Naive thymus-derived CD4-positive, alpha-beta T cell (primary cell): Measurements from ENCODE around the gene PPDPF. TPM values are rescaled to one million over a fixed set of nuclear protein-coding genes. Genes with fewer than 3 reads are reported as not detected.

Experiments
- ATAC-seq: fragments of 150-1000 bp; cut with Tn5 transposase; 2 replicates; pipeline ENCODE4 v1.10.0; 2021; ENCODE audit warnings: mild to moderate bottlenecking, moderate library complexity
- CTCF ChIA-PET: fragments of 350-600 bp; sonication (Branson Sonifier 250); formaldehyde crosslinking; loops from one replicate; lab custom pipeline; 2021; ENCODE audit warnings: antibody characterized with exemption; lab: Charles Lee
- POLR2A ChIA-PET: fragments of 350-600 bp; sonication (Branson Sonifier 250); formaldehyde crosslinking; loops from one replicate; lab custom pipeline; 2021; ENCODE audit warnings: antibody characterized with exemption, inconsistent platforms; lab: Charles Lee
- DNase-seq, 9 donors: peaks; one replicate each; pipeline versions ENCODE4 v3.0.0 to v3.0.0-alpha.2; 2020 to 2022; ENCODE audit warnings: mixed read lengths in 1 of 9
- H3K27ac ChIP-seq: one replicate; pipeline ENCODE4 v1.7.0; 2013; ENCODE audit warnings: mild to moderate bottlenecking, low read depth, low read length, moderate library complexity
- H3K27me3 ChIP-seq, 2 donors: one replicate each; pipeline ENCODE4 v1.7.0; 2013; ENCODE audit warnings: low read length in 2 of 2, mild to moderate bottlenecking in 2 of 2, moderate library complexity in 2 of 2; ENCODE audit not compliant: control insufficient read depth in 2 of 2, insufficient read depth in 2 of 2
- H3K36me3 ChIP-seq, 3 experiments: 1 replicate in 2 of 3; 2 replicates in 1 of 3; pipeline ENCODE4 v1.7.0; 2013; ENCODE audit warnings: low read length in 3 of 3, mild to moderate bottlenecking in 3 of 3, moderate library complexity in 1 of 3; ENCODE audit not compliant: insufficient read depth in 3 of 3, control insufficient read depth in 2 of 3
- H3K4me1 ChIP-seq, 2 donors: one replicate each; pipeline ENCODE4 v1.7.0; 2013; ENCODE audit warnings: low read length in 2 of 2, mild to moderate bottlenecking in 2 of 2, moderate library complexity in 1 of 2; ENCODE audit not compliant: control insufficient read depth in 2 of 2, insufficient read depth in 2 of 2
- H3K4me3 ChIP-seq: 2 replicates; pipeline ENCODE4 v1.7.0; 2013; ENCODE audit warnings: mild to moderate bottlenecking, low read length
- H3K9me3 ChIP-seq, 3 experiments: 1 replicate in 2 of 3; 2 replicates in 1 of 3; pipeline ENCODE4 v1.7.0; 2013; ENCODE audit warnings: low read length in 3 of 3; ENCODE audit not compliant: control insufficient read depth in 2 of 3
- H3K27ac Mint-ChIP-seq, 9 donors: one replicate each; pipeline ENCODE4 v1.8.0; 2020 to 2022; ENCODE audit warnings: mixed read lengths in 9 of 9, mild to moderate bottlenecking in 8 of 9, moderate library complexity in 5 of 9, inconsistent platforms in 2 of 9
- H3K27me3 Mint-ChIP-seq, 5 donors: one replicate each; pipeline ENCODE4 v1.8.0; 2021 to 2022; ENCODE audit warnings: mixed read lengths in 5 of 5, mild to moderate bottlenecking in 1 of 5
- H3K36me3 Mint-ChIP-seq, 5 donors: one replicate each; pipeline ENCODE4 v1.8.0; 2020 to 2022; ENCODE audit warnings: mixed read lengths in 5 of 5, mild to moderate bottlenecking in 3 of 5, inconsistent platforms in 1 of 5
- H3K4me1 Mint-ChIP-seq, 7 donors: one replicate each; pipeline ENCODE4 v1.8.0; 2020 to 2022; ENCODE audit warnings: mixed read lengths in 7 of 7, mild to moderate bottlenecking in 3 of 7, inconsistent platforms in 1 of 7
- H3K4me3 Mint-ChIP-seq, 10 donors: one replicate each; pipeline ENCODE4 v1.8.0; 2020 to 2022; ENCODE audit warnings: mild to moderate bottlenecking in 10 of 10, mixed read lengths in 10 of 10, moderate library complexity in 6 of 10, inconsistent platforms in 2 of 10
- H3K9me3 Mint-ChIP-seq, 11 donors: one replicate each; pipeline ENCODE4 v1.8.0; 2020 to 2022; ENCODE audit warnings: mixed read lengths in 11 of 11, mild to moderate bottlenecking in 4 of 11, inconsistent platforms in 1 of 11, moderate library complexity in 1 of 11
- intact Hi-C, 2 donors: fragments of 100-400 bp; cut with micrococcal nuclease; formaldehyde crosslinking; loops; one replicate each; pipeline ENCODE4 v1.15.1; 2023
- polyA plus RNA-seq, 2 donors: library from polyadenylated mRNA; unstranded; fragments of 300-500 nt; fragmentation: Illumina TruSeq; gene quantifications; one replicate each; pipeline ENCODE4 v1.2.3, GENCODE V29; 2021
- total RNA-seq, 6 experiments: library from RNA in 5 of 6; stranded (reverse) in 5 of 6; gene quantifications; 1 replicate in 5 of 6; 2 replicates in 1 of 6; pipeline ENCODE4 v1.2.3 and lab custom pipeline; 2021 to 2026

PPDPF gene
- total and polyA plus RNA-seq, 7 experiments from 2014 or later = 67.7 to 225 (median 173) TPM

DNA sequence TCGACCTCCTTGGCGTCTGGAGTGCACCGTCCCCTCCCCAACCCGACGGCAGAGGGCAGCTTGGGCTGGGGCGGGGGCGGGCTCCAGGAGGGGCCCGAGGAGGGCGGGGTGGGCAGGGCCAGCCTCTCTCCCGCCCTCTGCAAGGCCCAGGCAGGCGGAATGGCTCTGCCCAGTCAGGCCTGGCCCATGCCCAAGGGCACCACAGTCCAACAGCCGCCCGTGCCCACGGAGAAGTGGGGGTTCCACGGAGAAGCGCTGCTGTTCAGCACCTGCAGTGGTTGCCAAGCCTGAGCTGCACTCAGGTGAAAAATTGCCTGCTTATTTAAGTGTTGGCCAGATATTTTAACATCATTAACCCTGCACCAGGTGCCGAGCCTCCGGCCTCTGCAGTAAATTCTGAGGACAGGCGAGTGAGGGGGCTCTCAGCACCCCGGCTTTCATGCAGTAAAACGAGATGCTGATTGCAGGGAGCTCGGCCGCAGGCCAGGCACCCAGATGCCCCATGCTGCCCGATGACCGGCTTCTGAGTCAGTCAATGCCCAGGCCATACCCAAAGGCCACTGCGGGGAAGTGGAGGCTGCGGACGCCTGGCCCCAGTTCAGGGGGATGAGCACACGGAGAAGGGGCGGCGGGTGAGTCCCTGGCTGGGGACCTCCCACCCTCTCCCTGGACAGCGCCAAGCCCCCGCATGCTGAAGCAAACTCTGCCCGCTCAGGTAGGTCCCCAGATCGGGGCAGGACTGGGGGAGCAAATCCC is 27.3 kb downstream of the PPDPF start, which contains the start of gene SRMS:
TSS of gene SRMS (minus strand) at position 25 of the 756 bp plus-strand sequence. CDS start 286 bp downstream, outside the sequence.
- Histone ChIP-seq H3K27me3 (no peaks in the 10 kb centered on the region), H3K27ac (no peak within 1 kb of the TSS), H3K9me3 (no peaks in the 10 kb centered on the region), H3K4me1 (peaks cover 9 to 10% of the 10 kb centered on the region in 2 donors), H3K36me3 (no peaks in the 10 kb centered on the region), H3K4me3 (no peak within 1 kb of the TSS)
- ChIA-PET POLR2A (interaction anchor here (1.2 kb wide), 1 partner anchor 9 kb away, joined by 3 read pairs; no protein-coding TSS in a partner anchor), CTCF (no interaction called here)
- Mint-ChIP-seq H3K4me3 (no peak within 1 kb of the TSS), H3K27ac (peak within 1 kb of the TSS in 1 of 9 donors; percentile 32), H3K27me3 (peaks cover 0 to 27% (median 5%) of the 10 kb centered on the region in 5 donors), H3K4me1 (peaks cover 10 to 17% (median 14%) of the 10 kb centered on the region in 7 donors), H3K9me3 (no peaks in the 10 kb centered on the region), H3K36me3 (no peaks in the 10 kb centered on the region)
- intact Hi-C loops = no loop called here
- ATAC-seq = no peak
- DNase-seq = no peak

DNA sequence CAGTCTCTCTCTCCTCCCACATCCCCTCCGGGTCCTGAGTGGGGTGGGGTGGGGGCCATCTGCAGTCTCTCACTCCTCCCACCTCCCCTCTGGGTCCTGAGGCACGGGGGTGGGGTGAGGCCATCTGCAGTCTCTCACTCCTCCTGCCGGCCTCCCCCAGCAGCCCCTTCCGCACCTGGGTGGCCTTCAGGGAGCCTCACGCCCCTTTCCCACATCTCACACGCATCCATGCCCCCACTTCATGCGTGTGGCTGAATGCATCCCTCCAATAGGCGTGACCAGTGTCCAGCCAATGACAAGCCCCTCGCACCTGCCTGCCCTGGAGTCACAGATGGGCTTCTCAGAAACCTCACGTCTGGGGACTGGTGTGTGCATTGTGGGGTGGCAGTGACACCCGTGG is 28.0 kb downstream of the PPDPF start:
- Histone ChIP-seq H3K4me1 (peaks cover 13 to 16% of the 10 kb centered on the region in 2 donors), H3K36me3 (no peaks in the 10 kb centered on the region), H3K27me3 (no peaks in the 10 kb centered on the region), H3K9me3 (no peaks in the 10 kb centered on the region), H3K27ac (no peak overlapping the region), H3K4me3 (no peak overlapping the region)
- ATAC-seq (no peak), DNase-seq (no peak)
- no peaks in the 10 kb centered on the region for H3K9me3 Mint-ChIP-seq
- peaks cover 0 to 27% (median 5%) of the 10 kb centered on the region in 5 donors for H3K27me3 Mint-ChIP-seq
- H3K36me3 Mint-ChIP-seq = no peaks in the 10 kb centered on the region
- ChIA-PET POLR2A (no interaction called here), CTCF (no interaction called here)
- intact Hi-C loops = no loop called here
- no peak overlapping the region for H3K4me3 Mint-ChIP-seq
- no peak overlapping the region for H3K27ac Mint-ChIP-seq
- peaks cover 13 to 18% (median 16%) of the 10 kb centered on the region in 7 donors for H3K4me1 Mint-ChIP-seq

DNA sequence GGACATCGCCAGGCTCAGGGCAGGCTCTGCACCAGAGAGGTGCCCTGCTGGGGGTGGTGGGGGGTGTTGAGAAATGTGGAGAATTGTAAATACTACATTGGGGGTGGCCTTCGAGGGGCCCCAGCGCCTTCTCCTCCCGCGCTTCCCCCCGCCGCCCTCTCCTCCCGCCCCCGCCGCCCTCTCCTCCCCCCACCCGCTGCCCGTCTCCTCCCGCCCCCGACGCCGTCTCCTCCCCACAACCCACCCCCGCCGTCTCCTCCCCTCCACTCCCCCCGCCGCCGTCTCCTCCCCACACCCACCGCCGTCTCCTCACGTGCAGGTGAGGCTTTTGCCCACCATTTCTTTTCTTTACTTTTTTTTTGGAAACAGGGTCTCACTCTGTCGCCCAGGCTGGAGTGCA is 28.5 kb downstream of the PPDPF start:
- no peak overlapping the region for H3K27ac Mint-ChIP-seq
- H3K4me1 Mint-ChIP-seq = peaks cover 9 to 16% (median 13%) of the 10 kb centered on the region in 7 donors
- H3K4me3 Mint-ChIP-seq = no peak overlapping the region
- Histone ChIP-seq H3K4me1 (peaks cover 13 to 17% of the 10 kb centered on the region in 2 donors), H3K27ac (no peak overlapping the region), H3K9me3 (no peaks in the 10 kb centered on the region), H3K4me3 (no peak overlapping the region), H3K36me3 (no peaks in the 10 kb centered on the region), H3K27me3 (no peaks in the 10 kb centered on the region)
- no peaks in the 10 kb centered on the region for H3K36me3 Mint-ChIP-seq
- no peak for ATAC-seq
- DNase-seq = no peak
- H3K9me3 Mint-ChIP-seq = no peaks in the 10 kb centered on the region
- H3K27me3 Mint-ChIP-seq = peaks cover 0 to 27% (median 5%) of the 10 kb centered on the region in 5 donors
- intact Hi-C loops = no loop called here
- ChIA-PET CTCF (no interaction called here), POLR2A (no interaction called here)

DNA sequence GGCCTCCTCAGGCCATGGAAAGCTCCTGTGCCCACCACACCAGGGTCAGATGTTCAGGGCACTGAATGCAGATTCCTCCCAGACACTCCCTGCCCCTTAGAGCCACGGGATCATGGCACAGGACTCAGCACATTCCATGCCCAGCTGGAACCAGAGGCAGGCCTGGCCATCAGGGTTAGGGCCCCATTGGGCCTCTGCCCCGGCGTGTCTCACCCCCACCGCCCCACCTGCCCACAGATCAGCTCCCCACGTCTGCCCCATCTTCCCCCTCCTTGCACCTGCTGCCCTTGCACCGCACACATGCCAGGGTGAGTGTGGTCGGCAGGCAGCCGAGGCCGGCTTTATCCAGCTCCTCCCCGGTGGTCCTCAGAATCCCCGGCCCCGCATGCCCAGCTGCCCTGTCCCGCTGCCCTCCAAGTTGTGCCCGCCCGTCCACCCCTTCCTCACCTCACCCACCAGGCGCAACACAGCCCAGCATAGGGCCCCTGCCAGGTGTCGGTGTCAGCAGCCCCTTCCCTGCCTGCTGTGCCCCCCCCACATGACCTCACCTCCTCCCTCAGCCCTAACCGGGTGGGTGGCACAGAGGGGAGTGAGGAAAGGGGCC is 29.2 kb downstream of the PPDPF start:
- Histone ChIP-seq H3K27ac (no peak overlapping the region), H3K36me3 (no peaks in the 10 kb centered on the region), H3K4me1 (peaks cover 13 to 21% of the 10 kb centered on the region in 2 donors), H3K9me3 (no peaks in the 10 kb centered on the region), H3K27me3 (no peaks in the 10 kb centered on the region), H3K4me3 (no peak overlapping the region)
- Mint-ChIP-seq H3K9me3 (no peaks in the 10 kb centered on the region), H3K27ac (peak overlapping the region in 1 of 9 donors; percentile 68), H3K27me3 (peaks cover 0 to 27% (median 5%) of the 10 kb centered on the region in 5 donors), H3K4me1 (peaks cover 9 to 16% (median 13%) of the 10 kb centered on the region in 7 donors), H3K36me3 (no peaks in the 10 kb centered on the region), H3K4me3 (no peak overlapping the region)
- ChIA-PET CTCF (interaction anchor here (1.0 kb wide), 1 partner anchor 12 kb away, joined by 3 read pairs; no protein-coding TSS in a partner anchor), POLR2A (interaction anchor here (1.0 to 1.2 kb wide), 2 partner anchors 10 to 27 kb away, joined by 3 read pairs; no protein-coding TSS in a partner anchor)
- DNase-seq (no peak), ATAC-seq (no peak)
- intact Hi-C loops = no loop called here

GRCh38 chr20:63551068-63551467 is 30.5 kb downstream of the PPDPF start:
- peaks cover 9 to 16% (median 13%) of the 10 kb centered on the region in 7 donors for H3K4me1 Mint-ChIP-seq
- POLR2A ChIA-PET = interaction anchor here (1.0 to 1.2 kb wide), 2 partner anchors 11 to 28 kb away, joined by 3 read pairs; no protein-coding TSS in a partner anchor
- no peak overlapping the region for H3K4me3 Mint-ChIP-seq
- no peaks in the 10 kb centered on the region for H3K36me3 ChIP-seq
- ATAC-seq = no peak
- no peak overlapping the region for H3K4me3 ChIP-seq
- H3K9me3 ChIP-seq = no peaks in the 10 kb centered on the region
- H3K27ac ChIP-seq = no peak overlapping the region
- no peaks in the 10 kb centered on the region for H3K27me3 ChIP-seq
- H3K27me3 Mint-ChIP-seq = peaks cover 0 to 24% (median 5%) of the 10 kb centered on the region in 5 donors
- H3K9me3 Mint-ChIP-seq = no peaks in the 10 kb centered on the region
- H3K36me3 Mint-ChIP-seq = no peaks in the 10 kb centered on the region
- no peak for DNase-seq
- CTCF ChIA-PET = interaction anchor here (1.0 to 2.4 kb wide), 2 partner anchors 13 kb away, joined by 3 to 13 read pairs; partner anchors contain the start of gene PTK6
- peak overlapping the region in 3 of 9 donors; percentile 3 to 84 (median 46) for H3K27ac Mint-ChIP-seq
- intact Hi-C loops = no loop called here
- H3K4me1 ChIP-seq = peaks cover 13 to 21% of the 10 kb centered on the region in 2 donors

DNA sequence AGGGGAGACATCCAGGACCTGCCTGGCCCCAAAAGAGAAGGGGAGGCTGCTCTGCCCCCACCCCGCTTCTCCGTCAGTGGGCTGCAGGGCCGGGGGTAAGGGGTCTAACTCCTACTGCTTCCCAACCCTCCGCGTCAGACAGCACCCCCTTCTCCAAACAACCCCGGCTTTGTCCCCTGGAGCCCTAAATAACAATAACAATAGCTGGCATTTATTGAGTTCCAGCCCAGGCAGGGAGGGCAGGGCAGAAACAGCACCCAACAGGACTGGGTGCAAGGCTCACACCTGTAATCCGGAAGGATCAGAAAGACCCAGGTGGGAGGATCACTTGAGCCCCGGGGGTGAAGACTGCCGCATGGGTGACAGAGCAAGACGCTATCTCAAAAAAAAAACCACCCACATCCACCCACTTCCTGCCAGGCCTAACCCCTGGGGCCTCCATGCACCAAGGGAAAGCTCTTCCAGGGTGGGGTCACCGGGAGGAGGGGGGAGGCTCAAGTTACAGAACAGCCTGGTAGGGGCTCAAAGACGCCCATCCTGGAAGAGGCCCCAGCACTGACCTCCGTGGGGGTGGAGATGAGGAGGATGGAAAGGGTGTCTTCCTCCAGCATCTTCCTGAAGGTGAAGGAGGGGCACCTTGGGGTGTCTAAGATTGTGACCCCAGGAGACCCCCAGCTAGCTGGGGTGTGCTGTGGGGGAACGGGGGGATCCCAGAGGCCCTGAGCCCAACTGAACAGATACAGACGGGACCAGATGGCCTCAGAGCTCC is 32.1 kb downstream of the PPDPF start:
- peaks cover 13 to 21% of the 10 kb centered on the region in 2 donors for H3K4me1 ChIP-seq
- Mint-ChIP-seq H3K4me3 (peak overlapping the region; percentile 70 to 85 (median 76)), H3K4me1 (peaks cover 9 to 18% (median 13%) of the 10 kb centered on the region in 7 donors), H3K36me3 (peaks cover 0 to 3% (median 0%) of the 10 kb centered on the region in 5 donors), H3K9me3 (no peaks in the 10 kb centered on the region), H3K27me3 (peaks cover 0 to 19% (median 5%) of the 10 kb centered on the region in 5 donors), H3K27ac (peak overlapping the region; percentile 62 to 97 (median 92))
- peak; percentile 56 for ATAC-seq
- H3K4me3 ChIP-seq = peak overlapping the region; percentile 50
- intact Hi-C loops = loop anchor here (1.0 to 2.0 kb wide), 14 partner anchors 14 to 404 kb away; partner anchors contain the start of genes PPDPF (in 2 of the 2), TPD52L2 (in 2 of the 2), UCKL1 (in 2 of the 2) and DNAJC5 (in 1 of the 2)
- peak overlapping the region; percentile 70 for H3K27ac ChIP-seq
- ChIA-PET POLR2A (interaction anchor here (0.7 to 2.3 kb wide), 11 partner anchors 8 to 184 kb away, joined by 3 to 17 read pairs (median 5); partner anchors contain the start of genes GMEB2, HELZ2, LIME1 and PTK6), CTCF (interaction anchor here (0.8 to 2.4 kb wide), 2 partner anchors 11 to 15 kb away, joined by 4 to 13 read pairs; partner anchors contain the start of gene PTK6)
- H3K27me3 ChIP-seq = no peaks in the 10 kb centered on the region
- peak in 7 of 9 donors; percentile 59 to 83 (median 81) for DNase-seq
- H3K9me3 ChIP-seq = no peaks in the 10 kb centered on the region
- H3K36me3 ChIP-seq = no peaks in the 10 kb centered on the region
